Uterus (tissue), 4 donors: ENCODE data around the gene KIAA1755. TPM values are rescaled to one million over a fixed set of nuclear protein-coding genes. Genes with fewer than 3 reads are reported as not detected.

Source experiments
- DNase-seq, 2 donors: peaks; one replicate each; pipeline ENCODE4 v3.0.0-alpha.2; 2019 to 2020
- H3K27ac ChIP-seq, 2 donors: fragments of 200-600 bp; sonication (generic); 1 replicate in 1 of 2; 2 replicates in 1 of 2; pipeline ENCODE4 v1.5.1; 2016 to 2018
- H3K27me3 ChIP-seq, 2 donors: fragments of 200-600 bp; sonication (generic); one replicate each; pipeline ENCODE4 v1.5.1; 2018 to 2019; ENCODE audit warnings: control low read depth in 1 of 2
- H3K36me3 ChIP-seq, 2 donors: fragments of 200-600 bp; sonication (generic); one replicate each; pipeline ENCODE4 v1.5.1; 2019; ENCODE audit warnings: control low read depth in 1 of 2
- H3K4me1 ChIP-seq, 2 donors: fragments of 200-600 bp; sonication (generic); one replicate each; pipeline ENCODE4 v1.5.1; 2018 to 2019; ENCODE audit warnings: control low read depth in 1 of 2
- H3K4me3 ChIP-seq, 2 donors: fragments of 200-600 bp; sonication (generic); 1 replicate in 1 of 2; 2 replicates in 1 of 2; pipeline ENCODE4 v1.5.1; 2018 to 2019; ENCODE audit warnings: mild to moderate bottlenecking in 1 of 2
- H3K9me3 ChIP-seq, 2 donors: fragments of 200-600 bp; sonication (generic); one replicate each; pipeline ENCODE4 v1.5.1; 2019; ENCODE audit warnings: control low read depth in 1 of 2
- POLR2A ChIP-seq, 2 donors: fragments of 450-650 bp; IDR thresholded peaks; one replicate each; pipeline ENCODE4 v1.6.1; 2016; ENCODE audit warnings: antibody characterized with exemption in 2 of 2, mild to moderate bottlenecking in 1 of 2, moderate library complexity in 1 of 2
- intact Hi-C: fragments of 100-400 bp; cut with DNase I; formaldehyde crosslinking; loops from one replicate; pipeline ENCODE4 v1.15.1; 2023; ENCODE audit warnings: low total_unique reads
- total RNA-seq, 4 donors: library from RNA; depleted of rRNA in 3 of 4; stranded (reverse); fragments of >200 nt in 3 of 4; gene quantifications; one replicate each; pipeline versions ENCODE4 v1.1.0 to v1.2.4, GENCODE V29; 2014 to 2023
- TF ChIP-seq, protein P1 (sequence below), 4 experiments: fragments of 200-600 bp in 2 of 4; fragments of 450-650 bp in 2 of 4; sonication (generic) in 2 of 4; IDR thresholded peaks; one replicate each; pipeline ENCODE4 v1.5.1; 2016 to 2019; ENCODE audit warnings: antibody characterized with exemption in 4 of 4, mild to moderate bottlenecking in 2 of 4, moderate library complexity in 1 of 4
- donor health status: DM: yes; HTN: yes; CAD: no.

Gene KIAA1755
- total RNA-seq, 4 donors from 2014 or later: 5.3 to 47.6 (median 15.7) TPM

DNA sequence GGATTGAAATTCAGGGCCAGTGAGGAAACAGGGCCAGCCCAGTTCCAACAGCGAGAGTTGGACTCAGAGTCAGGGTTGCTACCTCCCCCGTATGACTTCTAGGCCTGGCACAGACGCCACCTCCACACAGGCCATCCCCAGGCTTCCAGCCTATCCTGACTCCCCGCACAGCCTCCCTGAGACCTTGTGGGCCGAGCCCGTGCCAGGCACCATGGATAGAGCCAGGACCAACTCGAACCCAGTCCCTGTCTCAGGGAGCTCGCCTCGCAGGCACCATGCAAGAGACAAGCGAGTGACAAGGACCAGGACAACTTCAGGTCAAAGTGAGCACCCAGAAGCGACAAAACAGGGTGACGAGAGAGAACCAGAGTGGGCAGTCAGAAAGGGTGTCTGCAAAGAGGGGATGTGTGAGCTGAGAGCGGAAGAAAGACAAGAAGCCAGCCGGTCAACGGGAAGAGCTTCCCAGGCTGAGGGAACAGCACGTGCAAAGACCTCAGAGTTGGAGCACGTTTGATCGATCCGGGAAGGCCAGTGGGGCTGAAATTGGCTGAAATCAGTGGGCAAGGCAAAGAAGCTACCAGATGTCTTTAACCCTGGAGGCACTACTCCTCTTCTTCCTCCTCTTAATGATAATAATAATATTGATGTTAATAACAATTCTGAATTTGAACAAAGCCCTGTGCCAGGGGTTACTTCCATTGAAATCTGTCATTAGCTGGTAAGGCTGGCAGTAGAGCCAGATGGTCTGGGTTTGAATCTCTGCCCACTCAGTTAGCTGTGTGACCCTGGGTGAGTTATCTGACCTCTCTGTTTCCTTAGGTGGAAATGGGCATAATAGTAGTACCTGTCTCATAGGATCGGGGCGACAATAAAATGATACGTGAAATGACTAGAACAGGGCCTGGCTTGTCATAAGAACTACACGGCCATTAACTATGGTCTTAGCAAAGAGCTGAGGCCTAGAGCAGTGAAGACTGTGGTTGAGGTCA is 45.0 kb downstream of the KIAA1755 start:
- Histone ChIP-seq H3K27me3 (no peaks in the 10 kb centered on the region), H3K27ac (no peak overlapping the region), H3K36me3 (no peaks in the 10 kb centered on the region), H3K9me3 (no peaks in the 10 kb centered on the region), H3K4me3 (no peak overlapping the region), H3K4me1 (peaks cover 0 to 5% of the 10 kb centered on the region in 2 donors)
- no peak for DNase-seq
- intact Hi-C loops: loop anchor here (5.0 kb wide), 1 partner anchor 158 kb away; no protein-coding TSS in a partner anchor
- TF ChIP-seq, protein P1, sequence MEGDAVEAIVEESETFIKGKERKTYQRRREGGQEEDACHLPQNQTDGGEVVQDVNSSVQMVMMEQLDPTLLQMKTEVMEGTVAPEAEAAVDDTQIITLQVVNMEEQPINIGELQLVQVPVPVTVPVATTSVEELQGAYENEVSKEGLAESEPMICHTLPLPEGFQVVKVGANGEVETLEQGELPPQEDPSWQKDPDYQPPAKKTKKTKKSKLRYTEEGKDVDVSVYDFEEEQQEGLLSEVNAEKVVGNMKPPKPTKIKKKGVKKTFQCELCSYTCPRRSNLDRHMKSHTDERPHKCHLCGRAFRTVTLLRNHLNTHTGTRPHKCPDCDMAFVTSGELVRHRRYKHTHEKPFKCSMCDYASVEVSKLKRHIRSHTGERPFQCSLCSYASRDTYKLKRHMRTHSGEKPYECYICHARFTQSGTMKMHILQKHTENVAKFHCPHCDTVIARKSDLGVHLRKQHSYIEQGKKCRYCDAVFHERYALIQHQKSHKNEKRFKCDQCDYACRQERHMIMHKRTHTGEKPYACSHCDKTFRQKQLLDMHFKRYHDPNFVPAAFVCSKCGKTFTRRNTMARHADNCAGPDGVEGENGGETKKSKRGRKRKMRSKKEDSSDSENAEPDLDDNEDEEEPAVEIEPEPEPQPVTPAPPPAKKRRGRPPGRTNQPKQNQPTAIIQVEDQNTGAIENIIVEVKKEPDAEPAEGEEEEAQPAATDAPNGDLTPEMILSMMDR (IDR thresholded peaks at IDR 0.05): no peak
- no peak for TF ChIP-seq POLR2A (IDR thresholded peaks at IDR 0.05)

DNA sequence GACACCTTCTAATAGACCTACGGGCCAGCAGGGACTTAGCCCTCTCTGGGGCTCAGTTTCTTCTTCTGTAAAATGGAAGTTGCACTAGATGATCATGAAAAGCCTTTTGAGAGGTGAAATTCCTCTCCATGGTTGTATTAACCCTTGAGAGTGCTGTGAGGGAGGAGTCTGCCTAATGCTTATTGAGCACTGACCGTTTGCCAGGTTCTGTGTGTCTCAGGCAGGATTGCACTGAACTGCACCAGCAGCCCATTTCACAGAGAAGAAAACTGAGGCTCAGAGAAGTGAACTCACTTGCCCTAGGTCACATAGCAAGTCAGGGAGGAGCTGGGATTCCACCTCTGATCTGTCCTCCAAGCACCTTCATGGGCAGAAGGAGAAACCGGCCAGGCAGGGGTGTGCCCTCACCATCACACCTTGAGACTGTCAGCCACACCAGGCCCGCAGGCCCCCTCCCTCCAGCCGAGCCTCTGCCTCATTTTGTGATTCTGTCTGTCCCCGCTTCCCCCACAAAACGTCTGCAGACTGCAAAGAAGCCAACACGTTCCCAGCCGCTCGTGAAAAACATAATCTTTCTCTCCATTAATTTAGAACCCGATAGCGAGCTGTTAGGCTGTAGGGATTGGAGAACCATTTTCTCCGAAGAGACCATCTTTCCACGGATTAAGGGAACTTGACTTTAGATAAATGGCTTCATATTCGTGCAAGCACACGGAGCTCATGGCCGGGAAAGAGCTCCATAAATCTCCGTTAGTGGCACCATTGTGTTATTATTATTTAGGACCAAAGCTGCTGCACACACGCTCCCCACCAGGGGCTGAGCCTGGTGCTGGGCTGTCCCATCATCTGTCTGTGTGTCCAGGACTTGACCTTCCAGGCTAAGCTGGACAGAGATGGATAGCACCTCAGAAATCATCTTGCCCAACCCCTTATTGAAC is 46.0 kb downstream of the KIAA1755 start:
- Histone ChIP-seq H3K36me3 (no peaks in the 10 kb centered on the region), H3K9me3 (no peaks in the 10 kb centered on the region), H3K27ac (no peak overlapping the region), H3K4me3 (no peak overlapping the region), H3K4me1 (peaks cover 0 to 5% of the 10 kb centered on the region in 2 donors), H3K27me3 (no peaks in the 10 kb centered on the region)
- no peak for TF ChIP-seq POLR2A (IDR thresholded peaks at IDR 0.05)
- intact Hi-C loops: loop anchor here (5.0 kb wide), 1 partner anchor 157 kb away; no protein-coding TSS in a partner anchor
- DNase-seq: no peak

DNA sequence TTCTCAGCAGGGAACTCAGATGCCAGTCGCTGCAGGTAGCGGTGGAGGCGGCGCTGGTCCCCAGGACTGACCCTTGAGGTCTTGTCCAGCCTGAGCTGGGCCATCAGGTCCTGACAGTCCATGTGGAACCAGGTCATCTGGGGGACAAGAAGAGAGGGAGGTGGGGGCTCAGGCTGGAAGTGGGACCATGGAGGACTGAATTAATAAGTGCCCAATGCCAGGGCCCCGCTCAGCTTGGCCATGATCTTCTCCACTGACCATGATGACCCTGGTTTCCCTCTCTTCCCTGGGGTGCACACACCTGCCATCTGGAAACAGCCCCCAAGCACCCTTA is 47.0 kb downstream of the KIAA1755 start:
- no peaks in the 10 kb centered on the region for H3K27me3 ChIP-seq
- H3K4me1 ChIP-seq: peaks cover 0 to 5% of the 10 kb centered on the region in 2 donors
- H3K9me3 ChIP-seq: no peaks in the 10 kb centered on the region
- H3K36me3 ChIP-seq: no peaks in the 10 kb centered on the region
- DNase-seq: no peak
- no peak overlapping the region for H3K4me3 ChIP-seq
- intact Hi-C loops: no loop called here
- no peak overlapping the region for H3K27ac ChIP-seq
- TF ChIP-seq, protein P1 (IDR thresholded peaks at IDR 0.05): no peak
- TF ChIP-seq POLR2A (IDR thresholded peaks at IDR 0.05): no peak

DNA sequence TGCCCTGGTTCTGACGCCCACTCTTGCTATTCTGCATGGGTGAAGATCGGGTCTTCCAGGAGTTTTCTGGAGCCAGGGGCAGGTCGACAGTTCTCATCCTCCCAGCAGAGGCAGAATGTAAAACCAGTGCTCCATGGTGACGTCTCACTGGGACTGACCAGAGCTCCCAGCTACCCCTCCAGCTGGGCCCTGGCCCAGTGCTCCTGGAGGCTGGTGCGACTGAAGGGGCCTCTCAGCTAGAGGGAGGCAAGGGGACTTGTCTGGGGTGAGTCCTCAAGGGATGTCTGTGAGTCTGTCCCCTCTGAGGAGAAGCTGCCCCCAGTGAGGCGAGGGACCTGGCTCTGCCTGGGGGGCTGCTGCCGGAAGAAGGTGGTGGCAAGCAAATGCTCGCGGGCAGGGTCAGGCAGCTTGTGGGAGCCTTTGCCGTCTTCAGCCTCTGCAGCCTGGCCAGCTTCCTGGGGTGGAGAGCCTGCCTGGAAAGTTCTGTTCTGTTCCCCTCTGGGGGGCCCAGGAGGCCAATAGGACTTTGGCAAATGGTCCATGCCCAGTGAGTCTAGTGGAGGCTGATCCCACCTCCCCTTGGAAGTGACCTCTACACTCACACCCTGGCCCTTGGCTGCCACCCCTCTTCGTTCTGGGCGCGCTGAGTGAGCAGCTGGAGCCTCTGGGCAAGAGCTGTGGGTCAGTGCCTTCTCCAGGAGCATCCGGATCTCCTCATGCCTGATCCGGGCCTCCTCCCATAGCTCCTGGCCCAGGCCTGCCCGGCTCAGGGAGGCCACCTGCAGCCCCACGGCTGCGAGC is 47.5 kb downstream of the KIAA1755 start:
- Histone ChIP-seq H3K36me3 (no peaks in the 10 kb centered on the region), H3K27ac (peak overlapping the region; percentile 8 to 12), H3K4me1 (peaks cover 0 to 3% of the 10 kb centered on the region in 2 donors), H3K9me3 (no peaks in the 10 kb centered on the region), H3K4me3 (no peak overlapping the region), H3K27me3 (no peaks in the 10 kb centered on the region)
- TF ChIP-seq, protein P1 (IDR thresholded peaks at IDR 0.05): no peak
- no peak for TF ChIP-seq POLR2A (IDR thresholded peaks at IDR 0.05)
- intact Hi-C loops: no loop called here
- no peak for DNase-seq
